HG03196 (cell line): ENCODE measurements around the gene ADRA2C.
"Not testable (repeated sequence)": the region's sequence is repeated elsewhere in the genome, so short reads cannot be mapped to it uniquely, and the experiment has no call there.

Experiments used
- ATAC-seq: cut with Tn5 transposase; IDR thresholded peaks from one replicate; pipeline ENCODE4 v1.9.1; 2021; ENCODE audit not compliant: unreplicated experiment

ADRA2C gene

DNA sequence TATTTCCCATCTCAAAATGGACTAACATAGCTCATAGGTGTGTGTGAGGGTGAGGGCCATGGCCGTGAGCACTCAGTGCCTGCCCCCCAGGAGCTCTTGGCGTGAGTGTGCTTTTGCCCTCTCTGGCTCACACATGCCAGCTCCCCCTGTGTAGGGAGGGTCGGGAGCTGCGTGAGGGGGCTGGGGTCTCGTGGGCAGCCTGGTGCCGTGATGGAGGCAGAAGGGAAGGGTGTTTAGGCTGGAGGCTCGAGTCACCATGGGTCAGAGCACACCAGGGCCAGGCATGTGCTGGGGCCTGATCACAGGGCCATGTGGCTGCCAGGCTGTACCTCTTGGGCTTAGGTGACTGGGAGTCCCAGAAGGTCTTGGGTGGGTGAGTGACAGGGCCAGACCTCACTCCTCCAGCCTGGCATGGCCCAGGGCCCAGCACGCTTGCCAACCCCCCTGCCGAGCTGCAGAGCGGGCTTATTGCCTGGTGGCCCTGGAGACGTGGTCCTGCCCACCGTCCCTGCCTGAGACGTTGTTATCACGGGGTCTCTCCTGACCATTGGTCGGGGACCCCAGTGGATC is 44.0 kb downstream of the ADRA2C start:
- ATAC-seq, result no peak

DNA sequence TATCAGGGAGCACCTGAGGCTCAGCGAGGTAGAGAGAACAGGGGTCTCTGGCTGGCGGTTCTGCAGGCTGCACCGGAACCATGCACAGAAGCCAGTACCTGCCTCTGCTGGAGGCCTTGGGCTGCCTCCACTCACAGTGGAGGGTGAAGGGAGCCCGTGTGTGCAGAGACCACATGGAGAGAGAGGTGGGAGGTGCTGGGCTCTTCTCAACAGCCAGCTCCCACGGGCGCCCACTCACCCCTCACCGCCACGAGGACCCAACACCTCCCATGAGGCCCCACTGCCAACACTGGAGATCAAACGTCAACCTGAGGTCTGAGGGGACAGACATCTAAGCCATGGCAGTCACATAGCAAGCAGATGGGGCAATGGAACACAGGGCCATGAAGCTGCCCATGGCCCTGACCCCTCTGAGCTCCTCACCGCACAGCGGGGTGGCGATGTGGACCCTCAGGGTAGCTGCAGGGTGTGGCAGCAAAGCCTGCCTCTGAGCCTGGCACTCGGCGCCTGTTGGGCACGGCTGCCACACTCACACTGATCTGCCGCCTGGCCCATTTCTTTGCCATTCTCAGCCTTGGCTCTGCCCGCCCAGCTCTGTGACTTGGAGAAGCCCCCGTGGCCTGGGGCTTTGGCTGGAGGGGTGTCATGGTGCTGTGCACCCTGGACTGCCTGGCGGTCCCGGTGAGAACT is 44.8 kb downstream of the ADRA2C start:
- ATAC-seq, result no peak

DNA sequence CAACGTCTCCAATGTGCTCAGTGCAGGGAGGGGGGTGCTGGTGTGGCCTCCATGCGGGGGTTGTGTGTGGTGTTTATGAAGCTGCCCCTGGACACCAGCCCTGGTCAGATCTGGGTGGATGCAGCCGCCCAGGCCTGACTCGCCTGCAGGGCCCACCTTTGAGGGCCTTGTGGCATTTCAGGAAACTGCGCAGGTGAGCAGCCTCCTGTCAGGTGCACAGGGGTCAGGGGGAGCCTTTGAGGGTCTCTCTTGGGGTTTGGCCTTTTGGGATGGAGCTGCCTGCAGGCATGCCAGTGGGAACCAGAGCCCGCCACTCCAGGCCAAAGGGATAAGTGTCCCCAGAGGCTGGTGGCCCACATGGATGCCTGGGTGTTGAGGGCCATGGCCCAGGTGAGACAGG is 45.4 kb downstream of the ADRA2C start:
- no peak for ATAC-seq

DNA sequence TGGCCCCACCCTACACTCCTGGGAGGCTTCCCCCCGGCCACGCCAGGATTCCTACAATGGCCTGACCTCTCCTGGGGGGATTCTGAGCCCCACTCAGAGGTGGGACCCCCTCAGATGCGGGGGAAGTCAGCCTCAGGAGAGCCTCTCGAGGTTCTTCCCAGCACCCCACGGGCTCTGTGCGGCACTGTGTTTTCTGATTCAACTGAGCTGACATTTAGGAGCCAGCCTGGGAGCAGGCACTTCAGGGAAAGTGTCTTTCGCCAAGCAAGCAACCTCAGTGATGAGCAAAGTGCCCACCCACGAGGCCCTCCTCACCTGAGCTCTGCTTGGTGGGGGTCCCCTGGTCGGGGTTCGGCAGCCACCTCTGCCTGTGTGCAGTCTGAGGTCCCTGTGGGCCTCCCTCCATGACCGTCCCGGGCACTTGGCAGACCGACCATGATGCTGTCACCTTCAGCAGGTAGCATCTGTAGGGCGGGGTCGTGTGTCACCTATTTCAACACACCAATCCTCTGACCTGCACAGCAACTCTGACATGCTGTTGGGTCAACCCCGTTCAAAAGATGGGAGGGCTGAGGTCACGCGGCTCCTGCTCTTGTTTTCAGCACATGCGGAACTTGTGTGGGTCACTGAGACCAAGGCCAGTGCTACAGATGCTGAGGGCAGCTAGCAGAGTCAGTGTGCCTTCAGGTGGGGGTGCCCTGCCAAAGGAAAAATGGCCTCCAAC is 46.2 kb downstream of the ADRA2C start:
- ATAC-seq, result no peak

DNA sequence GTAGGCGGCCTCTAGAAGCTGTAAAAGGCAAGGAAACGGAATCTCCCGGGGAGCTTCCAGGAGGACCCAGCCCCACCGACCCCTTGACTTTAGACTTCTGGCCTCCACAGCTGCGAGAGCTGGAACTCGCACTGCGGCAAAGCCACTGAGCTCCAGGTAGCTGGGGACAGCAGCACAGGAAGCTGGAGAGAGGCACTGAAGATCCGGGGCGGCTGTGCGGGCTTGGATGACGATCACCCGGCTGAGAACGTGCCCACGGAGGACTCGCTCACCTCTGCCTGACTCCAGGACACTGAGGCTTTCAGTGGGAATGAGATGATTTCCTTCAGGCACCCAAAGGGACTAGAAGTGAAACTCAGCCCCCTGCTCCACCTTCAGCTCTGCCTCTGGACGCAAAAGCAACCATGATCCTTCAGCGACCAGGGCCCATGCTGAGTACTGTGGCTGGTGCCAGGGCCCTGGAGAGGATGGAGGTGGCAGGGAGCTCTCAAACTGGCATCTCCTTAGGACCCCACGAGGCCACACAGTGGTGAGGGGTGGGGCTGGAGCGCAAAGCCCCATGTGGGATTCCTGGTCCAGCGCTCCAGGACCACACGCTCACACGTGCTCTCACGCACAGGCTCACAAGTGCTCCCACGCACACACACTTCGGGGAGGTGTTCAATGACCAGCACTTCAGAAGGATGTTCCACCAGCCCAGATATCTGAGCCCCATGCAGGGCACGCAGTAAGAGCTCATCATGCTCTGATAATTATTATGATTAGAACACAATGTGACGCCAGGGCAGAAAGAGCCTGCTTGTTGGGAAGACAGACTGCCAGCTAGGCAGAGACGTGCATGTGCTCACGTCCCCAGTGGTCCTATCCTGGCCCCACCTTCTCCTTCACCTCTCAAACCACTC is 47.2 kb downstream of the ADRA2C start:
- no peak for ATAC-seq

DNA sequence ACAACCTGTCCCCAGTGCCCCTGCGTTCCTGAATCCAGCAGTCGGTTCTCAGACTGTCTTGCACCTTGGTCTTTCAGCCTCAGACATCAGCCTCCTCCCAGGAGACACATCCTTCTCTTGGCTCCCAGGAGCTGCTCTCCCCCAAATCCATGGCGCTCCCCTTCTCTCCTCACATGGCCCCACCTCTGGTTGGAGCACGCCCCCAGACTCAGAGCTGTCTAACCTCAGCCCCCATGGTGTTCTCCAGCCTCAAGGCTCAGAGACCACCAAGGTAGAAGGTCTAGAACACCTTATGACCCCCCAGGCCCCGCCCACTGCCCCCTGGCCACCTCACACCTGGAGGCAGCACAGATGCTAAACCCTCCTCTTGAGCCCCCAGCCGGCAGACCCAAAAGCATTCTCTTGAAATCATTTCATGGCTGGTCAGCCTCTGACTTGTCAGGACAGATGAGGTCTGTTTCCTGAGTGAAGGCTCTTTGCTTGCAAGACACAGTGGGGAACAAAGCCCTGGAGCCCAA is 47.9 kb downstream of the ADRA2C start:
- ATAC-seq, result no peak

DNA sequence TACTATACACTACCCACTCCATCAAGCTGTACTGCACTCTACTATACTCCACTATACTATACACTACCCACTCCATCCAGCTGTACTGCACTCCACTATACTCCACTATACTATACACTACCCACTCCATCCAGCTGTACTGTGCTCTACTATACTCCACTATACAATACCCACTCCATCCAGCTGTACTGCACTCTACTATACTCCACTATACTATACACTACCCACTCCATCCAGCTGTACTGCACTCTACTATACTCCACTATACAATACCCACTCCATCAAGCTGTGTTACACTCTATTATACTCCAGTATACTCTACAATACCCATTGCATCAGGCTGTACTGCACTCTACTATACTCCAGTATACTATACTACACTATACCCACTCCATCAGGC is 48.7 kb downstream of the ADRA2C start:
- not testable (repeated sequence) for ATAC-seq

DNA sequence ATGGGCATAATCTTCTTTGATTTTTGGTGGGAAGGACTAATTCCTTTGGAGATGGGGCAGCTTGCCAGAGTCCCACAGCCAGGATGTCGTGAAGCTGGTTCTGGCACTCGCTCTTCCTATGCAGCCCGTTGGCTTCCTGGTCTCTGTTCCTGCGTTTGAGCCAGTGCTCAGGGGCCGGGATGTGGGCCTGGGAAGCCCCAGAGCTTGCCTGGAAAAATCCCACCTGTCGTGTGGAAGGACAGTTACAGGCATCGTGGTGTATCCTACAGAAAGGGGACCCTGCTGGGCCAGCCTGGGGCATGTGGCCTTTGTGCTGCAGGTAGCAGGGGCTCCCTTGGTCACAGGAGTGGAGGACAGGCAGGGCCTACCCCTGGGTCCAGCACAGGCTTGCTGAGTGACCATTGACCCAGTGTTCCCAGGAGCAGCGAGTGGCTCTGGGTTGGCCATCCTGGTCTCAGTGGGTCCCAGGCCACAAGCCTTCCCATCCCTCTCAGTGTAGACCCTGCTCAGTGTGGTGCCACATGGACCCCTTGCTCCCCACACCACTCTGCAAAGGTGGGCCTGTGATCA is 50.2 kb downstream of the ADRA2C start:
- ATAC-seq, result no peak

DNA sequence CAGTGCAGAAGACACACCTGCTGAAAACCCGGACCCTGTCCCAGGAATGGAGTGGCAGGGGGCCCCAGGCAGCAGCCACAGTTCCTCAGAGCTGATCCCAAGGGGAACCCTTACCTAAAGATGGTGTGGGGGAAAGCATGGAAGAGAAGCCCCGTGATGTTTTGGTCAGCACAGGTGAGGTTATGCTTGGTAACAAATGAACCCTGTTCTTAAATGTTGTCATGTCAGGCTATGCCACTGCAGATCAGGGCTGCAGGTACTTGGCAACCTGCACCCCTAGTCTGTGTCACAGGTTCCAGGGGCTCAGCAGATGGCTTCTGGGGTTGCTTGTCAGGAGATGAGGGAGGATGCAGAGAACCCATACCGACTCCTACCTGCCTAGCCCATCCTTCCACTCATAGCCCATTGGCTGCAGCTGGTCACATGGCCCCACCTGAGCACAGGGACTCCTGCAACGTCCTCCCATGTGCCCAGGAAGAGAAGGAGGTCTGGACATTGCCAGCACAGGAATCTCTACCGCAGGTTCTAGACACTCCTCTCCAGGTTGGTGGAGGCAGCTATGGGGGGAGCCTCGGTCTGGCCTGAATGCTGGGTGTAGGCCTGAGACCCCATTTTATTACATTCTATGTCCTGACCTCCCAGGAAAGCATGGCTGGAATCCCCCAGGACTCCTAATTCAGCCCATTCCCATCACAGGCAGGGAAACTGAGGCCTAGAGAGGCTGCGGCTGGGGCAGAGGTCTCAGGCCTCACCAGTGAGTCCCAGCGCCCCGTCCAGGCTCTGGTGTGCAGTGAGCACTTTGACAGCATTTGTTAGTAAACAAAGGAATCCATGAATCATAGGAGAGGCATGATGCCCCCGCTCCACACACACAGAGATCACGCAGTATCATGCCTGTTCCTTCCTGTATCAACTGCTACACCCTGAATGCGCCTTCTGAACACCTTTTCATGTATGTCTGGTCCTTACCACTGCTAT is 51.1 kb downstream of the ADRA2C start:
- ATAC-seq, result no peak
